Measurements from ENCODE around the gene MAP3K7. TPM values are rescaled to one million over a fixed set of nuclear protein-coding genes. Genes with fewer than 3 reads are reported as not detected.

Gene MAP3K7
- total RNA-seq, 2 donors from 2014 or later: 21.9 to 25.8 TPM

DNA sequence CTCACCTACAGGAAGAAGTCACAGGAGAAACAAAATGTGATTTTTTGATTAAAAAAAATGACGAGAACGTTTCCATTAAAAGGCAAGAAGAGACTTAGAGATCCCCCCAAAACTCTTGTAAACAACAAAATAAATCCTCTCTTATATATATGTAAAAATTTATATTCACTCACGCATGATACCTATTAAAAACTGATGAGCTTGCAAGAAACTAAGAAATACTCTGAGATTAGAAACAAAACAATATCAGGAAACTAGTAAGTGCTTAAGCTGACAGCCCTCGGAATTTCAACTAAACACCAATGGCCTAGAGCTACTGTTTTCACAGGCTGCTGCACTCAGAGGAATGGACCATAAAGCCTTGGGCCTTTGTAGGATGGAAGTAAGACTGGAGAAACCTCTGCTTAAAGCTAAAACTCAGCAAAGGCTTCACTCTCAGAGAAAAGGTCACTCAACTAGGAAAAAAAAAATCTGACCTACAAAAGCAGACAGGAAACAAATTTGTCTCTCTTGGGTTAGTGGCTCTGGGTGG is 63.0 kb downstream of the MAP3K7 start:
- Mint-ChIP-seq H3K36me3 (ENCODE audit: low read depth) (peaks cover 69% of the 10 kb centered on the region), H3K4me1 (no peaks in the 10 kb centered on the region), H3K9me3 (no peaks in the 10 kb centered on the region), H3K27ac (no peak overlapping the region), H3K4me3 (no peak overlapping the region), H3K27me3 (no peaks in the 10 kb centered on the region)
- no peak for ATAC-seq (replicated peaks)

DNA sequence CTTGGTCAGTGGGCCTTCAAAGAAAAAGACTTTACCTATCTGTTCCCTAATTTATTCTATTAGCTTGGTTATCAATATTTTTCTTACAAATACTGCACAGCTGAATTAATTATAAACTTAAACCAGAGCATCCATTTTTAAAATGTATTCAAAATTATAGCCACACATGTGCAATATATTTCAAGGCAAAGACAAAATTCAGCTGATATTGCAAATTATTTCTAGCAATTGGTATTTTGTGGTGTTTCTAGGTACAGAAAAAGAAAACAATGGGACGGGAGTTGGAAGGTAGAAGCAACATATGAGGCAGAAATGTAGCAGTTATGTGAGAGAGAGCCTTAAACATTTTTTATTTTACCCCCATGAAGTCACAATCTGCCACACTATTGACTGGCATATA is 64.9 kb downstream of the MAP3K7 start:
- H3K4me1 Mint-ChIP-seq: no peaks in the 10 kb centered on the region
- H3K9me3 Mint-ChIP-seq: no peaks in the 10 kb centered on the region
- no peak overlapping the region for H3K4me3 Mint-ChIP-seq
- no peaks in the 10 kb centered on the region for H3K27me3 Mint-ChIP-seq
- no peak overlapping the region for H3K27ac Mint-ChIP-seq
- no peak for ATAC-seq (replicated peaks)
- H3K36me3 Mint-ChIP-seq (ENCODE audit: low read depth): peaks cover 71% of the 10 kb centered on the region

DNA sequence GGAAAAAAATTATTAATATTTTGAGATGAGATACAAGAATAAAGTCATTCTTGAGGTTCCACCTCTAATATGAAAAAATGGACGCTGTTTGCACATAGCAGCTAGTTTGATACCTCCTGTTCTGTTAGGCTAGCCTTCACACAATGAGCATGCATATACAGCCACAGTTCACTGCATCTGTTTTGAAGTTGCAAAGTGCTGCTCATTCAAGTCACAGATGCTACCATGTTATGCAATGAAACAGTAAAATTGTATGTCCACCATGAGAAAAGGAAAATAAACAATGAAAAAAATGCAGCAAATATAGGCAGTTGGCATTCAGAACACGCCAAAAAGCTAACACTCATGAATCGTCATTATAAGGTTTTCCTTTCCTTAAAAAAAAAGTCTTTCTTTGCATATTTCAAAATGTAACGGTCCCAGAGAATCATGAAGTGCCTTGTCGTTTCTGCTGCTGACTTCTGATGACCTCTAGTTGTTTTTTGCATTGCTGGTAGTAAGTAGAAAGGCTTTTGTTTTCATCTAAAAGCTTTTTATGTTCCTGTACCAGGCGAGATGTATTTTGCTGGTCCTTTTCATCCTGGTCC is 70.7 kb downstream of the MAP3K7 start:
- Mint-ChIP-seq H3K4me3 (no peak overlapping the region), H3K9me3 (no peaks in the 10 kb centered on the region), H3K4me1 (peaks cover 4% of the 10 kb centered on the region), H3K36me3 (ENCODE audit: low read depth) (peaks cover 84% of the 10 kb centered on the region), H3K27me3 (no peaks in the 10 kb centered on the region), H3K27ac (no peak overlapping the region)
- no peak for ATAC-seq (replicated peaks)

DNA sequence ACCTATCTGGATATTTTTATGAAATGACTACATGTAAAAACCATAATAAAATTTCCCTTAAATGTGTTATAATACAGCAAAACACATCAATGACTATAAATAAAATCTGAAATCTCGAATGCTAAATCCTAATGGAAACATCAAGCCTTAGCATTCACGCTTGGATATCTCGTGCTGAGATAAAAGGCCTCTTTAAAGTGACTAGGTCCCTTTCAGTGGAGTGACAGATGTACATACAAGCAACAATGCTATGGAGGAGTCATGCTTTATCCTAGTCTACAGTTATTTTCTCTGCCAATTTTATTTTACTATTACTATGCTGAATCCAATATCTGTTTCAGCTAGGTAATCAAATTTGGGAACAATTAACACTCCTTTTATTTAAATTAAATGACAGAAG is 72.4 kb downstream of the MAP3K7 start:
- no peak overlapping the region for H3K4me3 Mint-ChIP-seq
- H3K27me3 Mint-ChIP-seq: no peaks in the 10 kb centered on the region
- H3K9me3 Mint-ChIP-seq: no peaks in the 10 kb centered on the region
- peaks cover 77% of the 10 kb centered on the region for H3K36me3 Mint-ChIP-seq (ENCODE audit: low read depth)
- peaks cover 4% of the 10 kb centered on the region for H3K4me1 Mint-ChIP-seq
- ATAC-seq (replicated peaks): no peak
- H3K27ac Mint-ChIP-seq: no peak overlapping the region

DNA sequence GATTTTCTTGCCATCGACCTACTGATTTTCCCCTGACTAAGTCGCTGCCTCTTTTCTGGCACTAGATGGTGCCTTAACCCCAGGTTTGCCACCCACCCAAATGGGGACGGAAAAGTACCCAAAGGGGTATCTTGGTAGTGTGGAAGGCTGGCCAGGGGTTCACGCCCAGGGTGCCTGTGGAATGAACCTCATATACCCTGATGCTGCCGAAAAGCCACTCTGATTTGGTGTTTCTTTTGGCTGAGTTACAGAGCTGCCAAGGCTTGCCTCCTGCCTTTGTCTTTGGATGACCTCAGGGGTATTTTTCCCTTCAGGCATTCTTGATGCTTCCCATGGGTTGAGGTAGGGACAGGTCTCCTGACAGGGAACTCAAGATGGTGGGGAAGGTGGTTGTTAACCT is 78.1 kb downstream of the MAP3K7 start:
- Mint-ChIP-seq H3K27me3 (no peaks in the 10 kb centered on the region), H3K4me1 (peaks cover 4% of the 10 kb centered on the region), H3K27ac (no peak overlapping the region), H3K9me3 (peaks cover 14% of the 10 kb centered on the region), H3K36me3 (ENCODE audit: low read depth) (peaks cover 28% of the 10 kb centered on the region), H3K4me3 (no peak overlapping the region)
- ATAC-seq (replicated peaks): no peak

DNA sequence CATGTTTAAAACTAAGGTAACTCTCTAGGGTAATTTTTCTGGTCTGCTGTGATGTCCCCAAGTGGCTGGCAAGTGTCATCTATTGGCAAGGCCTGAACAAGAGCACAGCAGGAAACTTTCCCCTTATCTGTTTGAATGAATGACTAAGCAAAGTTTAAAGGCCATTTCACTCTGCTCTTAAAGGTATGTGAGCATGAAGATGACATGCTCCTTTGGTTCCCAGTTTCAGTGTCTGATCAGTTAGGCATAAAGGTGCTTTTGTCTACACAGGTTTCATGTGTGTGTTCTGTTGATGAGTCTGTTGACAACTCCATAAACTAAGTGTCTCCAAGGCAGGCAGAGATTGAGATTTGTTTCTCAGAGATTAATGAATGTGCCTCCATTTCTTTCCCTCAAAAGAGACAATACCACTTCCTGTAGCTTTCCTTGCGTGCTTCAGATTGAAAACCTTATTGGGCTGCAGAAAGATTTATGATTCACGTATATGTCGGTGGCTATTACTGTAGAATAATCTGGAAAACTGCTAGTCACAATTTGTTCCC is 83.9 kb downstream of the MAP3K7 start:
- Mint-ChIP-seq H3K27ac (no peak overlapping the region), H3K27me3 (no peaks in the 10 kb centered on the region), H3K9me3 (no peaks in the 10 kb centered on the region), H3K36me3 (ENCODE audit: low read depth) (no peaks in the 10 kb centered on the region), H3K4me1 (no peaks in the 10 kb centered on the region), H3K4me3 (no peak overlapping the region)
- peak; percentile 62 for ATAC-seq (replicated peaks)

DNA sequence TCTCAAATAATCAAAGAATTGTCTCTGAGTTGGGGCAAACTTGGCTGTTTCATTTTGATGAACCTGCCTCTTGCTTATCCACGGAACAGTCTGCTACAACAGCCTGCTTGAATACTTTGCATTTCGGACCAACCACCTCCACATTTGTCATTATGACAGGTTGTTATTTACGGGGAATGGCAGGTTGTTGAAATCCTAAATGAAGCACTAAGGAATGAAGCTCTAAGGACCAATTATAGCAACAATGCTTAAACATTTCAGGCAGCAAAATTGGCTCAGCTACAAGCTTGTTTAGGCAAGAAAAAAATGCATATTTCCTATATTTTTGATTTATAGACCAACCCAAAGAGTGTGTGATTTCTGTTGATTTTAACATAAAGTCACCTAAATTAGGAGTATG is 84.5 kb downstream of the MAP3K7 start:
- no peaks in the 10 kb centered on the region for H3K9me3 Mint-ChIP-seq
- no peaks in the 10 kb centered on the region for H3K36me3 Mint-ChIP-seq (ENCODE audit: low read depth)
- H3K27me3 Mint-ChIP-seq: no peaks in the 10 kb centered on the region
- no peak overlapping the region for H3K4me3 Mint-ChIP-seq
- H3K27ac Mint-ChIP-seq: no peak overlapping the region
- H3K4me1 Mint-ChIP-seq: no peaks in the 10 kb centered on the region
- no peak for ATAC-seq (replicated peaks)

DNA sequence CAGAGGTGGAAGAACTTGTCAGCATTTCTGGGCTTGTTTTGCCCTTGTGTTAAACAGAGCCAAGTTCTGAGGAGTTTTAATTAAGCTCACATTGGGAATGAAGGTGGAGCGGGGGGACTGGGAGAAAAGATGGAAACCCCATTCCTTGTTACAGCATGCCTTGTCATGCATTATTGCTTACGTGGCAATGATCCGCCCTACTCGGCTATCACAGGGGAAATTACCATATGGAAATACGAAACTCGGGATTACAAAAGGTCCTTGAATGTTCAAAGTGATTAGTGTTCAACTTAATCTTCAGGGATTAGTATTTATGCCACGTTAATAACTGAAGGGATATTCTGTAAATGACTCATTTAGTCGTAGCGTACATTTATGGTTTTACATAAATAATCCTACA is 86.4 kb downstream of the MAP3K7 start:
- Mint-ChIP-seq H3K4me3 (no peak overlapping the region), H3K36me3 (ENCODE audit: low read depth) (no peaks in the 10 kb centered on the region), H3K27me3 (no peaks in the 10 kb centered on the region), H3K9me3 (no peaks in the 10 kb centered on the region), H3K4me1 (no peaks in the 10 kb centered on the region), H3K27ac (no peak overlapping the region)
- no peak for ATAC-seq (replicated peaks)

DNA sequence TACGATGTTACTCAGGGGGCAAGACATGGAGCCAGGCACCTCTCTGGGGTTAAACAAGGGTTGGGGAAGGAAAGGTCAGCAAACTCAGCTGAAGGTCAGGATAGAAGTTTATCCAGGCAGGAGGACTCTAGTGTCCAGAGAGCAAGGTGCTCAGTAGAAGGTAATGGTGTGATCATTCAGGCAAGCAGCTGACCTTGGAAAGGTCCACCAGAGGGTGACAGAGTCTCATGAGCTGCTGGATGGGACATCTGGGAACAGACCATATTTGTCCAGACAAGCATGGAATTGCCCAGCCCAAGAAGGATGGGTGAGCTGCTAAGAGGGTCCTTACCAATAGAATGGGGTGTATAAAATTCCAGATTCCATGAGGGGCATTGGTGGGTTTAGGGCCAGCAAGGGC is 89.5 kb downstream of the MAP3K7 start:
- no peak for ATAC-seq (replicated peaks)
- no peaks in the 10 kb centered on the region for H3K4me1 Mint-ChIP-seq
- H3K9me3 Mint-ChIP-seq: no peaks in the 10 kb centered on the region
- H3K36me3 Mint-ChIP-seq (ENCODE audit: low read depth): no peaks in the 10 kb centered on the region
- no peak overlapping the region for H3K27ac Mint-ChIP-seq
- no peak overlapping the region for H3K4me3 Mint-ChIP-seq
- H3K27me3 Mint-ChIP-seq: peaks cover 15% of the 10 kb centered on the region

DNA sequence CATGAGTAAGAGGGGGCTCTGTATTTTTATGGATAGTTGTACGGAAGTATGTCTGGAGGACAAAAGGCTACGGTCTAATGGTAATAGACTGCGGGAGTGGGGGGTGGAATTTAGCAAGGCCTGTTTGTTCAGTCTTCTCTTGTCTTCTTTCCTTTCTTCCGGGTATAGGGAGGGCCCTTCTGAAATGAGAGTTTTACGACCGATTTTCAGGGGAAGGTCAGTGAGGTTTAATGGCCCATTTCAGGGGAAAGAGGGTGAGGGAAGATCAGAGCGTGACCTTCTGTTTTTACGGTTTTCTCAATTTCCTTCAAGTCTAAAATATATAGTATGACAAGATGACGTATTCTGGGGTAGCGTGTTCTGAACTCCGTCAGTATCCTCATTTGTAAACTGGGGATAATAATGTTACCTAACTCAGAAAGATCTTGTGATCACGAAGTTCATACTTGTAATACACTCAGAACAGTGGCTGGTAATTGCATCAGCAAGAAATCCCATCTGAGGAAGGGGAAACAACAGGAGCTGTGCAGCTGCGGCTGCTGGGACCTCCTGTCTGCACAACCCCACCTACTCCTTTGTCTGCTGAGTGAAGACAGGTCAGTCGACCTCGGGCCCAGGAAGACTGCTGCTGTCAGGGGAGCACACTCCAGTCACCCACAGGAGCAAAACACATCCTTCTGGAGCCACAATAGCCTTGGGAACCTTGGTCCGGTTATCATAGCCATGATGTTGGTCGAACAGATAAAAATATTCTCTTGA is 90.4 kb downstream of the MAP3K7 start:
- peaks cover 18% of the 10 kb centered on the region for H3K27me3 Mint-ChIP-seq
- H3K4me1 Mint-ChIP-seq: no peaks in the 10 kb centered on the region
- no peak overlapping the region for H3K27ac Mint-ChIP-seq
- ATAC-seq (replicated peaks): no peak
- H3K4me3 Mint-ChIP-seq: no peak overlapping the region
- H3K9me3 Mint-ChIP-seq: no peaks in the 10 kb centered on the region
- H3K36me3 Mint-ChIP-seq (ENCODE audit: low read depth): no peaks in the 10 kb centered on the region

DNA sequence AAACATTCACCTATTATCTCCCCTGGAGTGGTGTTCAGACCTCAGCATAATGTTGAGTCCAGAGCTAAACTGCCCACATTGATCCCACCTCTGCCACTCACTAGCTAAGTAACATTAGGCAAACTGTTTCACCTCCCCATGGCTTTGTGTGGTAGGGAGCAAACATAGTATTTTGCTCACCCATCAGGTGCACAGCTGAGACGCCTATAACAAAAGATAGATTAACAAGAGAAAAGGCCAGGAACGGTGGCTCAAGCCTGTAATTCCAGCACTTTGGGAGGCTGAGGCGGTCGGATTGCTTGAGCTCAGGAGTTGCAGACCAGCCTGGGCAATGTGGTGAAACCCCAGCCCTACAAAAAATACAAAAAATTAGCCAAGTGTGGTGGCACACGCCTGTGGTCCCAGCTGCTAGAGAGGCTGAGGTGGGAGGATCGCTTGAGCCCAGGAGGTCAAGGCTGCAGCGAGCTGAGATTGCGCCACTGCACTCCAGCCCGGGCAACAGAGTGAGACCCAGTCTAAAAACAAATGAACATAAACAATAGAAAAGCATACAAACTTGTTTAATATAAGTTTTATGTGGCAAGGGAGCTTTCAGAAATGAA is 91.6 kb downstream of the MAP3K7 start:
- Mint-ChIP-seq H3K36me3 (ENCODE audit: low read depth) (no peaks in the 10 kb centered on the region), H3K27me3 (peaks cover 20% of the 10 kb centered on the region), H3K4me3 (no peak overlapping the region), H3K4me1 (no peaks in the 10 kb centered on the region), H3K27ac (no peak overlapping the region), H3K9me3 (no peaks in the 10 kb centered on the region)
- no peak for ATAC-seq (replicated peaks)

DNA sequence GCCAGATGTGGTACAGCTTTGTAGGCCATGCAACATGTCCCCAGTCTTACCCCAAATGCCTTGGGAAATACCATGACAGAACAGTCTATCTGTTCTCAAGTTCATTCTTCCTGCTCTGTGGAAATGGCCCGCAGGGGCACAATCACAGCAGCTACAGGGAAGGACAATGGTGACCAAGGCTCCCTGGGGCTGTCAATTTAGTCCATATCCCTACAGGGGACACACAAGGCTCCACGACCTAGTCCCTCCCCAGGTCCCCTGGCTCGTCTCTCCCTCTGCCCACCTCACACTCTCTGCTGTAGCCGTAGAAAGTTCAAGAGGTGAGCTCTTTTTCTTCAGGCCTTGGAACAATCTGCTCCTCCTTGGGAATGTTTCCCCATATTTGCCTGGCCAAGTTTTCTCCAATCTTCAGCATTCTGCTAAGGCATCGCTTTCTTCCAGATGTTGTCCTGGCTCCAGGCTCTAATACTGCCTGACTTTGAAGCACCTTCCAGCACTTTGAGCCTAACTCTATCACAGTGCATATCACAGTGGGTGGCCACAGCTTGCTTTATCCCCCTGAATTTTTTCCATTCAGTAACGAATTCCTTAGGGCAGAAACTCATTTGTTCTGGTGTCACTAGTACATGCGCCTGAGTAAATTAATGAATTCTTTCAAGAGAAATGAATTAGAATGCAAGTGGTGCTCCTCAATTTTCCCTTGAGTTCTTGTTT is 92.6 kb downstream of the MAP3K7 start:
- Mint-ChIP-seq H3K9me3 (no peaks in the 10 kb centered on the region), H3K27me3 (peaks cover 24% of the 10 kb centered on the region), H3K36me3 (ENCODE audit: low read depth) (no peaks in the 10 kb centered on the region), H3K27ac (no peak overlapping the region), H3K4me1 (no peaks in the 10 kb centered on the region), H3K4me3 (no peak overlapping the region)
- ATAC-seq (replicated peaks): no peak

DNA sequence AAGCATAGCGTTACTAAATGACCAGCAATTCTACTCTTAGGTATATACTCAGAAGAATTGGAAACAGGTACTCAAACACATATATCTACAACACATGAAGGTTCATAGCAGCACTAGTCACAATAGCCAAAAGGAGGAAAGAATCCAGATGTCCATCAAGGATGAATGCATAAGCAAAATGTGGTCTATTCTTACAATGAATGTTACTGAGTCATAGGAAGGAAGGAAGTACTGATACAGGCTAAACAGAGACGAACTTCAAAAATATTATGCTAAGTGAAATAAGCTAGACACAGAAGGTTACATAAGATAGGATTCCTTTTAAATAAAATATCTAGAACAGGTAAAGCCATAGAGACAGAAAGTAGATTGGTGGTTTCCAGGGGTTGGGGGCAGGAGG is 93.5 kb downstream of the MAP3K7 start:
- peak; percentile 47 for ATAC-seq (replicated peaks)
- Mint-ChIP-seq H3K4me3 (no peak overlapping the region), H3K4me1 (no peaks in the 10 kb centered on the region), H3K27ac (no peak overlapping the region), H3K9me3 (no peaks in the 10 kb centered on the region), H3K36me3 (ENCODE audit: low read depth) (no peaks in the 10 kb centered on the region), H3K27me3 (peaks cover 24% of the 10 kb centered on the region)

DNA sequence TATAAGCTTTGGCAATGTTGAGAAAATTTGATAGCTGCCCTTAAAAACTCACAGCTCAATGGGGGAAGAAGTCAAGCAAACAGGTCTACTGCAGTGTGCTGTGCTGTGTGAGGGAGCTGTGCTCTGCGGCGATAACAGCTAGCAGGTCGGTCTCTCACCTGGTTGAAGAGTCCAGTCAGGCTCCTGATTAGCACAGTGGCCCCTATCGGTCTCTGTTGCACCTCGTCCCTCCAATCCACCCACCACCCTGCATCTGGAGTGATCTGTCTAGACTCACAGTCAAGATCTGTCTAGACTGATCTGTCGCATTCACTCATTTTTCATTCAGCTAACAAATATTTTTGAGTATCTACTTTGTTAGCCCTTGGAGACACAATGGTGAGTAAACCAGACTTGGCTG is 94.1 kb downstream of the MAP3K7 start:
- no peak overlapping the region for H3K4me3 Mint-ChIP-seq
- H3K27me3 Mint-ChIP-seq: peaks cover 24% of the 10 kb centered on the region
- ATAC-seq (replicated peaks): no peak
- no peaks in the 10 kb centered on the region for H3K4me1 Mint-ChIP-seq
- no peaks in the 10 kb centered on the region for H3K36me3 Mint-ChIP-seq (ENCODE audit: low read depth)
- H3K9me3 Mint-ChIP-seq: no peaks in the 10 kb centered on the region
- no peak overlapping the region for H3K27ac Mint-ChIP-seq
